HG03439 (cell line): ENCODE measurements around the gene HIBCH.
"Not testable (repeated sequence)": the region's sequence is repeated elsewhere in the genome, so short reads cannot be mapped to it uniquely, and the experiment has no call there.

ENCODE experiments used
- ATAC-seq: cut with Tn5 transposase; IDR thresholded peaks from one replicate; pipeline ENCODE4 v1.9.1; 2021; ENCODE audit warnings: mild to moderate bottlenecking, moderate library complexity; ENCODE audit not compliant: unreplicated experiment

Gene HIBCH

GRCh38 chr2:190319555-190320498, at the start of gene HIBCH:
Gene HIBCH, minus strand, starts transcription at chr2:190319826. Its CDS starts 76 bp downstream, at chr2:190319750.
- ATAC-seq: peak; percentile 92

DNA sequence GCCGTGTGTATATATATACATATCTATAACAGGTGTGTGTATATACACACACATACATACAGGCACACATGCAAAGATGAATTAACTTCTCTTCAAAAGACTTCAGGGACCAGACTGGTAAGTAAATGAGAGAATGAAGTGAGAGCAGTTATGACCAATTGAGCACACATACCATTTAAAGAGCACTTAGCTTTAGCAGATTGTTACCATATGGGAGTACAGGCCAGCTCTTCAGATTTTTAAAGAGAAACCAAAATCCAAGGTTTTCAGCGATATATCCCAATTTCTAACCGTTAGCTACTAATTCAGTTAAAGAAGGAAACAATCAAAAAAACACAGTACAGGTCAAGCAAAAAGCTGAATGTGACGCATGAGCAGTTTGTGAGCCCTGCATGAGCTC, 47.5 kb upstream of the HIBCH start:
- ATAC-seq: no peak

GRCh38 chr2:190366248-190366753, 46.7 kb upstream of the HIBCH start:
- ATAC-seq: no peak

GRCh38 chr2:190365499-190366204, 46.0 kb upstream of the HIBCH start:
- no peak for ATAC-seq

- ATAC-seq: no peak
These were observed 43.3 kb upstream of the HIBCH start for GRCh38 chr2:190362894-190363293.

DNA sequence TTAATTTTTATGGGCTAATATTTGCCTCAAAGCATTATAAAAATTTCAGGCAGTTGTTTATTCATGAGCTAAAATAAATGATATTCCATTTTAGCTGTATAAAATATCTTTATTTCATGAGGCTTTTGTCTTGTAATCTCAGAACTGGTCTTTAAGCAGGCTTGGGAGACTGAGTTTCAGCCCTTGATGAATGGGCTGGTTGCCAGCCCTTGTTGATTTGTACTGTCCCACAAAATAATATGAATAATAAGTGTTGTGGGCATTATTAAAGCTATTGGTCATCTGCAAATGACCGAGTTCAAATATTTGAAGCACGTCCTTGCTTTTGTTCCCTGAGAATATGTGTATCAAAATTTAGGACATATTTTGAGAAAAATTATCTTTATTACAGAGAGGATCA, 41.9 kb upstream of the HIBCH start:
- ATAC-seq: no peak

GRCh38 chr2:190360965-190361364, 41.3 kb upstream of the HIBCH start:
- no peak for ATAC-seq

DNA sequence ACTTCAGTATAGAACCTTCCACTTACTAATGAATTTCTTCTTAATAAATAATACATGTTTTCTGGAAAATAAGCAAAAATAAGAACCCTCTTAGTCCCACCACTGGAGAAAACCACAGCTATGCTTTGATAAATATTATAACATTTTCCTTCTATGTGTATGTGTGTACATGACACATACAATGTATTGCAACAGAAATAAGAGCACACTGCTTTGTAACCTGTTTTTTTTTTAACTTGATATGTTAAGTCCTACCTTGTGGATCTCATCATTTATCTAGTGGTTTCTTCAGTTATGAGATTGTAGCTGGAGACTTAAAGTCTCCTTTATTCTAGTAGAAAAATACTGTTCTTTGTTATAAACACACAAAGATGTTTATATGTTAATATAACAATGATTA, 40.9 kb upstream of the HIBCH start:
- ATAC-seq: no peak

GRCh38 chr2:190358655-190359448, 39.2 kb upstream of the HIBCH start:
- not testable (repeated sequence) for ATAC-seq

GRCh38 chr2:190357600-190357999, 38.0 kb upstream of the HIBCH start:
- no peak for ATAC-seq

GRCh38 chr2:190355968-190356644, 36.5 kb upstream of the HIBCH start:
- ATAC-seq: no peak

GRCh38 chr2:190354003-190354690, 34.5 kb upstream of the HIBCH start:
- no peak for ATAC-seq

DNA sequence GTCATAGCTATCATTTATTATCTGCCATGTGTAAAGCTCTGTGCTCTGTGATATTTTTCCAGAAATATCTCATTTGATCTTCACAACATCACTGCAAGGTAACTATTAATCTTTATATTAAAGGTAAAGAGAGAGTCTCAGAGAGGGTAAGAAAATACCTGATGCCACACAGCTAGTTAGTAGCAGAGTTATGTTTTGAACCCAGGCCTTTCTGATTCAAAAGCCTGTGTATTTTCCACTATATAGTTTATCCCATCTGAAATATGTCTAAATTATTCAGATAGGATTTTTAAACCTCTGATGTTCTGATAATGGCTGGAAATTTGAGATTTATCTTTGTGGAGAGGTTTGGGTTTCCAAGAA, 33.9 kb upstream of the HIBCH start:
- ATAC-seq: no peak

DNA sequence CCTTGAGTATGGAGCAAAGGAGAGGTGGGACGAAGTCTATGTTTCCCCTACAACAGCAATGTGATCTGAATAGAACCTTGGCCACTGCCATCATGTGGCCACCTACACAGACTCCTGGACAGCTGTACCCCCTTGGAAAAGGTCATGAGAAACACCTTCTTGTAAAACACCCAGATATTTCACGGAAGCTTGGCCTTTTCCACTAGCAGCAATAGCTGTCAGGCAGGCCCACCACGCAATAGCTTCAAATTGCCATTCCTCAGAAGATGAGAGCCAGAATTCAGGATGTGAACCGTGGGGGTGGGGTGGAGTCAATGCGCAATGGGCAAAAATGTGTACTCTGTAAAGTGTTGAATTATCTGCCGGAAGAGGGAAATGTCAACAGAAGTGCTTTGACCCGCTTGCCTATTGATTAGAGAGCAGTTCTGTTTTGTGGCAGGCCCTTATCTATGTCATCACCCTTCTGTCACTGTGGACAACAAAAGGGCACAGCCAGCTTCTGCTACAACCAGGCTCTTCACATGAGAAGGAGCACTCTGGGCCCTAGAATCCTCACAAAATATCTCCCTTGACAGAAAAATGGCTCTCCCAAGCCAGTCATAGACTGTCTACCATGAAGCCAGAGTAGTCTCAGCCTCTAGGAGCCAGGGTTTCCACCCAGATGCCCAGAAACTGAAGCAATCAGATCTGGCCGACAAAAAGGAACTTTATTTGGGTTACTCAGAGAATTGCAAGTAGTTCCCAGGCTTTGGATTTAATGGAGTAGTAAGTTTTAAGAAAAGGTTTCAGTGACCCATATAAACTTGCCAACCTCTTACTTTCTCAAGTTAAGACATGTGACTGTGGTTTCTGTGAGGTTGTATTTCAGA, 33.3 kb upstream of the HIBCH start:
- no peak for ATAC-seq

- no peak for ATAC-seq
These were observed 32.3 kb upstream of the HIBCH start for GRCh38 chr2:190351955-190352354.

DNA sequence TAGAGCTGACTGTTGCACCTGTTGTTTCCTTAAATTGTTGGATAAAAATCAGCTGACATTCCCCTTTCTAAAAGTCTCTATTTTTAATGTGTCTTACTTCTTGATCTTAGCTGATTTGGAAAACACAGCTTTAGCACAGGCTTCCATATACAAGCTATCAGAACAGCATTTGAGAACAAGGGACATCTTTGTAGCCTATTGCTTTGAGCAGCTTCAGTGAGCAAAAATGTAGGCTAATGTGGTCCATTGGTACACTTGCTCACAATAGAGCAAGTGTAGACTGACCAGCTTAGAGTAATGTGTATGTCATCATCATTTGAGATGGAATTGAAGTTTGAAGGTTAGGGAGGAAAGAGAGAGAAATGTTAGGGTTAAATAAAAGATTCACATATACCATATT, 30.7 kb upstream of the HIBCH start:
- no peak for ATAC-seq

GRCh38 chr2:190344276-190344827, 24.7 kb upstream of the HIBCH start:
- ATAC-seq: peak; percentile 77

- ATAC-seq: peak; percentile 55
These were observed 24.1 kb upstream of the HIBCH start, which contains the start of gene INPP1 for GRCh38 chr2:190343536-190344275. Gene INPP1, plus strand, starts transcription at chr2:190343589. Its CDS starts 16,514 bp downstream, at chr2:190360103.
